A549 (cell line): Measurements from ENCODE around the gene EVA1C. TPM values are rescaled to one million over a fixed set of nuclear protein-coding genes. Genes with fewer than 3 reads are reported as not detected.
"Not testable (repeated sequence)": the region's sequence is repeated elsewhere in the genome, so short reads cannot be mapped to it uniquely, and the experiment has no call there.

Experiments
- ATAC-seq, 2 experiments: fragments of 200-7000 bp in 1 of 2; fragments of >200 bp in 1 of 2; cut with Nextera tagmentation in 1 of 2; cut with Tn5 transposase in 1 of 2; 3 replicates each; pipeline versions ENCODE4 v1.8.0 to v1.9.1; 2018 to 2020; ENCODE audit warnings: mild to moderate bottlenecking in 1 of 2, moderate library complexity in 1 of 2
- CTCF ChIA-PET: fragments of 300-600 bp; sonication (Branson Sonifier 250); formaldehyde crosslinking; extraction: SDS; loops from one replicate; lab custom pipeline; 2021; ENCODE audit warnings: antibody characterized with exemption, inconsistent platforms; lab: Yijun Ruan, JAX
- POLR2A ChIA-PET: fragments of 350-600 bp; formaldehyde crosslinking; extraction: SDS; loops from one replicate; lab custom pipeline; 2021; ENCODE audit warnings: antibody characterized with exemption, inconsistent platforms; lab: Yijun Ruan, JAX
- DNase-seq, 2 experiments: peaks; one replicate each; pipeline versions ENCODE4 v3.0.0 to v3.0.0-alpha.2; 2011 to 2016; ENCODE audit warnings: low read depth in 1 of 2, low spot score in 1 of 2
- FAIRE-seq: peaks from 2 replicates; lab custom pipeline; 2011; peaks lifted over from hg19 to GRCh38; lab: Jason Lieb, UNC
- H3K27ac ChIP-seq, 2 experiments: fragments of >200 bp; sonication (Bioruptor Twin); formaldehyde crosslinking; 3 replicates each; pipeline ENCODE4 v1.5.1; 2016 to 2017
- H3K4me1 ChIP-seq: fragments of >200 bp; sonication (Bioruptor Twin); formaldehyde crosslinking; 3 replicates; pipeline ENCODE4 v1.6.1; 2016
- H3K4me2 ChIP-seq: fragments of >200 bp; sonication (Bioruptor Twin); formaldehyde crosslinking; 3 replicates; pipeline ENCODE4 v1.6.1; 2016
- H3K4me3 ChIP-seq: fragments of >200 bp; sonication (Bioruptor Twin); formaldehyde crosslinking; 3 replicates; pipeline ENCODE4 v1.5.1; 2016
- H3K9me3 ChIP-seq: fragments of >200 bp; sonication (Bioruptor Twin); formaldehyde crosslinking; 3 replicates; pipeline ENCODE4 v1.6.1; 2016
- BHLHE40 ChIP-seq: IDR thresholded peaks from 2 replicates; pipeline ENCODE4 v1.6.1; 2012; ENCODE audit warnings: low read depth, low read length, inconsistent platforms
- CBX2 ChIP-seq: fragments of 200-600 bp; sonication (generic); IDR thresholded peaks from 2 replicates; pipeline ENCODE4 v1.6.1; 2016; ENCODE audit warnings: low read depth, mild to moderate bottlenecking, borderline replicate concordance
- CEBPB ChIP-seq, 2 experiments: fragments of >200 bp in 1 of 2; sonication (Bioruptor Twin) in 1 of 2; formaldehyde crosslinking in 1 of 2; IDR thresholded peaks; 2 replicates each; pipeline ENCODE4 v1.6.1; 2012 to 2016
- ESRRA ChIP-seq: fragments of 150-350 bp; IDR thresholded peaks from 2 replicates; pipeline ENCODE4 v1.6.1; 2014; ENCODE audit warnings: mild to moderate bottlenecking, low read length, borderline replicate concordance
- FOSB ChIP-seq: fragments of 250-450 bp; sonication (Bioruptor Pico); IDR thresholded peaks from 2 replicates; pipeline ENCODE4 v1.5.0; 2020; ENCODE audit warnings: mild to moderate bottlenecking, moderate library complexity
- HDAC2 ChIP-seq: fragments of 200-600 bp; sonication (generic); IDR thresholded peaks from 2 replicates; pipeline ENCODE4 v1.6.1; 2016
- JUN ChIP-seq, 2 experiments: fragments of >200 bp; sonication (Bioruptor Twin); formaldehyde crosslinking; IDR thresholded peaks; 2 replicates in 1 of 2; 3 replicates in 1 of 2; pipeline ENCODE4 v1.6.1; 2016 to 2017
- JUNB ChIP-seq: fragments of >200 bp; sonication (Bioruptor Twin); formaldehyde crosslinking; IDR thresholded peaks from 2 replicates; pipeline ENCODE4 v1.6.1; 2016
- MAZ ChIP-seq: fragments of 150-350 bp; IDR thresholded peaks from 2 replicates; pipeline ENCODE4 v1.6.1; 2014; ENCODE audit warnings: antibody characterized with exemption, low read depth, low read length, borderline replicate concordance
- NFE2L2 ChIP-seq: fragments of 150-350 bp; conservative IDR thresholded peaks from 2 replicates; pipeline ENCODE4 v1.6.1; 2014; ENCODE audit warnings: low read length
- PHF8 ChIP-seq: fragments of 200-600 bp; sonication (generic); IDR thresholded peaks from 2 replicates; pipeline ENCODE4 v1.6.1; 2016; ENCODE audit warnings: low read depth, mild to moderate bottlenecking, antibody characterized with exemption, moderate library complexity, borderline replicate concordance
- POLR2AphosphoS2 ChIP-seq: conservative IDR thresholded peaks from 2 replicates; pipeline ENCODE4 v1.6.1; 2012; ENCODE audit warnings: low read length, improper control_type of control experiment, inconsistent platforms
- RAD21 ChIP-seq, 2 experiments: fragments of >200 bp in 1 of 2; sonication (Bioruptor Twin) in 1 of 2; formaldehyde crosslinking in 1 of 2; IDR thresholded peaks in 1 of 2; conservative IDR thresholded peaks in 1 of 2; 2 replicates in 1 of 2; 3 replicates in 1 of 2; pipeline ENCODE4 v1.6.1; 2012 to 2018; ENCODE audit warnings: inconsistent platforms in 1 of 2
- SMC3 ChIP-seq: fragments of >200 bp; sonication (Bioruptor Twin); formaldehyde crosslinking; IDR thresholded peaks from 3 replicates; pipeline ENCODE4 v1.6.1; 2018; ENCODE audit warnings: inconsistent platforms
- SREBF2 ChIP-seq: fragments of 450-650 bp; IDR thresholded peaks from 2 replicates; pipeline ENCODE4 v1.6.1; 2014; ENCODE audit warnings: mild to moderate bottlenecking, moderate library complexity
- ZC3H11A ChIP-seq: fragments of 450-650 bp; IDR thresholded peaks from 2 replicates; pipeline ENCODE4 v1.6.1; 2014; ENCODE audit warnings: antibody characterized with exemption, mild to moderate bottlenecking
- ZNF302 ChIP-seq: fragments of 250-450 bp; sonication (Bioruptor Pico); IDR thresholded peaks from 2 replicates; pipeline ENCODE4 v1.9.0; 2021; ENCODE audit warnings: inconsistent platforms, mild to moderate bottlenecking, moderate library complexity
- WGBS: methylation state at CpG from one replicate; pipeline ENCODE4 v1.1.6; 2017; ENCODE audit errors: missing lambda C conversion rate; 5-methylcytosine and 5-hydroxymethylcytosine counted together
- polyA plus RNA-seq, 4 experiments: library from polyadenylated mRNA; depleted of rRNA in 3 of 4; stranded (reverse); fragments of >200 nt; fragmentation: RNase III in 1 of 4; extraction: RNeasy Plus Mini Kit Qiagen cat#74134 plus additional on column Dnase treatment in 1 of 4; gene quantifications; 2 replicates in 3 of 4; 3 replicates in 1 of 4; pipeline ENCODE4 v1.2.3, GENCODE V29; 2011 to 2017
- TF ChIP-seq, protein P1 (sequence below): IDR thresholded peaks from 2 replicates; pipeline ENCODE4 v1.6.1; 2012
- TF ChIP-seq, protein P2 (sequence below): fragments of >200 bp; sonication (Bioruptor Twin); formaldehyde crosslinking; IDR thresholded peaks from 3 replicates; pipeline ENCODE4 v1.5.1; 2016
- TF ChIP-seq, protein P3 (sequence below): fragments of 200-600 bp; sonication (generic); IDR thresholded peaks from 2 replicates; pipeline ENCODE4 v1.6.1; 2016; ENCODE audit warnings: antibody characterized with exemption, mild to moderate bottlenecking, moderate library complexity

EVA1C gene
- polyA plus RNA-seq, 2 of the 4 experiments (the other 2 are of a cell fraction): 41.1 to 48.0 TPM

DNA sequence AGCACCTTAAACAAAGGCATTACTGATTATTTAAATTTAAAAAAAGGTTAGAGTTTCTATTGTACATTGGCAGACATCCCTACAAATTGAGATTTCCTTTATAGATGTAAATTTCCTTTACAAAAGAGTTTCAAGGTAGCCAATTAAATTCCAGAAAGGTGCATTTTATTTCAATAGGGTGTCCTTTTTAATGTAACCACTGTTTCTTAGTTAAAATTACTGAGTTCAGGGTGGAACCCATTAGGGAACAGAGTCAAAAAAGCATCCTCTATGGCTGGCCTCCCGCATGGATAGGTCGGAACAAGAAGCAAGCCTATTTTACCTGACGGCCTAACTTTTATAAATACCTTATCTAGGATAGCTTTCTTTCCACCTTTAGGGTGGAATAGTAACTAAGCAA is 148.4 kb downstream of the EVA1C start:
- no peak overlapping the region for H3K4me2 ChIP-seq
- CTCF ChIA-PET: interaction anchor here (0.9 to 3.8 kb wide), 6 partner anchors 8 to 158 kb away, joined by 3 to 16 read pairs (median 5); no protein-coding TSS in a partner anchor
- H3K4me3 ChIP-seq: no peak overlapping the region
- FAIRE-seq (no peak), ATAC-seq (no peak), DNase-seq (no peak)
- H3K4me1 ChIP-seq: no peaks in the 10 kb centered on the region
- POLR2A ChIA-PET: no interaction called here
- TF ChIP-seq SREBF2 (no peak), BHLHE40 (no peak), JUNB (no peak), POLR2AphosphoS2 (no peak), ZNF302 (CRISPR knock-in tag) (no peak), ZC3H11A (no peak), PHF8 (no peak), RAD21 (conservative IDR thresholded peaks at IDR 0.05 in 1 of 2, IDR thresholded peaks at IDR 0.05 in 1 of 2) (no peak), FOSB (CRISPR knock-in tag) (no peak), MAZ (no peak), NFE2L2 (no peak), HDAC2 (no peak), JUN (IDR thresholded peaks at IDR 0.05) (no peak)
- TF ChIP-seq, protein P1, sequence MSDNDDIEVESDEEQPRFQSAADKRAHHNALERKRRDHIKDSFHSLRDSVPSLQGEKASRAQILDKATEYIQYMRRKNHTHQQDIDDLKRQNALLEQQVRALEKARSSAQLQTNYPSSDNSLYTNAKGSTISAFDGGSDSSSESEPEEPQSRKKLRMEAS: no peak
- TF ChIP-seq, protein P2, sequence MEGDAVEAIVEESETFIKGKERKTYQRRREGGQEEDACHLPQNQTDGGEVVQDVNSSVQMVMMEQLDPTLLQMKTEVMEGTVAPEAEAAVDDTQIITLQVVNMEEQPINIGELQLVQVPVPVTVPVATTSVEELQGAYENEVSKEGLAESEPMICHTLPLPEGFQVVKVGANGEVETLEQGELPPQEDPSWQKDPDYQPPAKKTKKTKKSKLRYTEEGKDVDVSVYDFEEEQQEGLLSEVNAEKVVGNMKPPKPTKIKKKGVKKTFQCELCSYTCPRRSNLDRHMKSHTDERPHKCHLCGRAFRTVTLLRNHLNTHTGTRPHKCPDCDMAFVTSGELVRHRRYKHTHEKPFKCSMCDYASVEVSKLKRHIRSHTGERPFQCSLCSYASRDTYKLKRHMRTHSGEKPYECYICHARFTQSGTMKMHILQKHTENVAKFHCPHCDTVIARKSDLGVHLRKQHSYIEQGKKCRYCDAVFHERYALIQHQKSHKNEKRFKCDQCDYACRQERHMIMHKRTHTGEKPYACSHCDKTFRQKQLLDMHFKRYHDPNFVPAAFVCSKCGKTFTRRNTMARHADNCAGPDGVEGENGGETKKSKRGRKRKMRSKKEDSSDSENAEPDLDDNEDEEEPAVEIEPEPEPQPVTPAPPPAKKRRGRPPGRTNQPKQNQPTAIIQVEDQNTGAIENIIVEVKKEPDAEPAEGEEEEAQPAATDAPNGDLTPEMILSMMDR: no peak
- no peak overlapping the region for H3K27ac ChIP-seq
- WGBS: 96% methylated on average over 3 of the region's 3 CpGs
- peaks cover 13% of the 10 kb centered on the region; the same call in 2 of the 3 replicates for H3K9me3 ChIP-seq

DNA sequence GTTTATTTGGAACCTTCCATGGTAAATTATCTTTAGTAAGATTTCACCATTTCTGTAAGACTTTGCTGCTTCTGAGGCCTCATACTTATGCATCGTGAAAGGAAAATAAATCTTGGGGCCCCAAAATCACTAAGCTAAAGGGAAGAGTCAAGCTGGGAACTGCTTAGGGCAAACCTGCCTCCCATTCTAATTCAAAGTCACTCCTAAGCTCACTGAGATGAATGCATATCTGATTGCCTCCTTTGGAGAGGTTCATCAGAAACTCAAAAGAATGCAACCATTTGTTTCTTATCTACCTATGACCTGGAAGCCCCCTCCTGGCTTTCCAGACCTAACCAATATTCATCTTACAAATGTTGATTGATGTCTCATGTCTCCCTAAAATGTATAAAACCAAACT is 149.0 kb downstream of the EVA1C start:
- H3K27ac ChIP-seq, ATAC-seq, H3K4me1 ChIP-seq, H3K4me3 ChIP-seq, FAIRE-seq, DNase-seq, H3K4me2 ChIP-seq, POLR2A ChIA-PET: not testable (repeated sequence)
- peaks cover 14% of the 10 kb centered on the region; the same call in 2 of the 3 replicates for H3K9me3 ChIP-seq
- CTCF ChIA-PET: interaction anchor here (0.9 to 3.8 kb wide), 5 partner anchors 8 to 147 kb away, joined by 3 to 16 read pairs (median 6); no protein-coding TSS in a partner anchor
- WGBS: 86% methylated on average over 1 of the region's 1 CpG

DNA sequence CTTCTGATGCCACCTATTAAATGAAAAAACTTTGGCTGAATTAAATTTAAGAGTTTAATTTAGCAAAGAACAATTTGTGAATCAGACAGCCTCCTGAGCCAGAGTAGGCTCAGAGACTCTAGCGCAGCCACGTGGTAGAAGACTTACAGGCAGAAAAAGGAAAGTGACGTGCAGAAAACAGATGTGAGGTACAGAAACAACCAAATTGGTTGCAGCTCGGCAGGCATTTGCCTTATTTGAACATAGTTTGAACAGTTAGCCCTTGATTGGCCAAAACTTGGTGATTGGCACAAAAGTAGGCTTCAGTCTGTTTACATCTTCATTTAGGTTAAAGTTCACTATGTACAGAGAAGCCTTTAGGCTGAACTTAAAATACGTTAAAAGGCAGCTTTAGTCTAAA is 149.9 kb downstream of the EVA1C start:
- POLR2A ChIA-PET: no interaction called here
- DNase-seq: no peak
- 79% methylated on average over 5 of the region's 5 CpGs for WGBS
- Histone ChIP-seq H3K27ac (no peak overlapping the region), H3K4me1 (no peaks in the 10 kb centered on the region), H3K9me3 (peaks cover 14% of the 10 kb centered on the region; the same call in 2 of the 3 replicates), H3K4me3 (no peak overlapping the region), H3K4me2 (no peak overlapping the region)
- CTCF ChIA-PET: interaction anchor here (3.0 kb wide), 1 partner anchor 148 kb away, joined by 13 read pairs; no protein-coding TSS in a partner anchor
- FAIRE-seq: no peak
- TF ChIP-seq ESRRA (no peak), CEBPB (IDR thresholded peaks at IDR 0.05) (no peak), SMC3 (no peak), CBX2 (no peak)
- TF ChIP-seq, protein P3, sequence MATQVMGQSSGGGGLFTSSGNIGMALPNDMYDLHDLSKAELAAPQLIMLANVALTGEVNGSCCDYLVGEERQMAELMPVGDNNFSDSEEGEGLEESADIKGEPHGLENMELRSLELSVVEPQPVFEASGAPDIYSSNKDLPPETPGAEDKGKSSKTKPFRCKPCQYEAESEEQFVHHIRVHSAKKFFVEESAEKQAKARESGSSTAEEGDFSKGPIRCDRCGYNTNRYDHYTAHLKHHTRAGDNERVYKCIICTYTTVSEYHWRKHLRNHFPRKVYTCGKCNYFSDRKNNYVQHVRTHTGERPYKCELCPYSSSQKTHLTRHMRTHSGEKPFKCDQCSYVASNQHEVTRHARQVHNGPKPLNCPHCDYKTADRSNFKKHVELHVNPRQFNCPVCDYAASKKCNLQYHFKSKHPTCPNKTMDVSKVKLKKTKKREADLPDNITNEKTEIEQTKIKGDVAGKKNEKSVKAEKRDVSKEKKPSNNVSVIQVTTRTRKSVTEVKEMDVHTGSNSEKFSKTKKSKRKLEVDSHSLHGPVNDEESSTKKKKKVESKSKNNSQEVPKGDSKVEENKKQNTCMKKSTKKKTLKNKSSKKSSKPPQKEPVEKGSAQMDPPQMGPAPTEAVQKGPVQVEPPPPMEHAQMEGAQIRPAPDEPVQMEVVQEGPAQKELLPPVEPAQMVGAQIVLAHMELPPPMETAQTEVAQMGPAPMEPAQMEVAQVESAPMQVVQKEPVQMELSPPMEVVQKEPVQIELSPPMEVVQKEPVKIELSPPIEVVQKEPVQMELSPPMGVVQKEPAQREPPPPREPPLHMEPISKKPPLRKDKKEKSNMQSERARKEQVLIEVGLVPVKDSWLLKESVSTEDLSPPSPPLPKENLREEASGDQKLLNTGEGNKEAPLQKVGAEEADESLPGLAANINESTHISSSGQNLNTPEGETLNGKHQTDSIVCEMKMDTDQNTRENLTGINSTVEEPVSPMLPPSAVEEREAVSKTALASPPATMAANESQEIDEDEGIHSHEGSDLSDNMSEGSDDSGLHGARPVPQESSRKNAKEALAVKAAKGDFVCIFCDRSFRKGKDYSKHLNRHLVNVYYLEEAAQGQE: no peak
- no peak for ATAC-seq
